Measurements from ENCODE around the gene DIAPH2.

DNA sequence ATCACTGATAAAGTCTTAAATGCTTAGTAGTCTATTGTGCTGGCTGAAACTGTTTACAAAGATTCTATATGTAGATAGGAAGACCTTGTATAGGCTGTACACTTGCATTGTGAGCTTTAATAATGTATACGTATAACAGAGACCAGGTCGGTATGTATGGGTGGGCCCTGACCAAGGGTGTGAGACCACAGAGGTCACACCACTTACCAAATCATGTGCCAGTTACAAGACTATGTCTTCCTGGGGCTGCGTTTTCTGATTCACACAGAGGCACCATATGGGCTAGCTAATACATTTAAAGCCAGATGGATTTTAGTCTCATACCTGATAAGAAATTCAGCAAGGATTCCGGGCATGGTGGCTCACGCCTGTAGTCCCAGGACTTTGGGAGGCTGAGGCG is 8.8 kb downstream of the DIAPH2 start:
- TF ChIP-seq CTCF (IDR thresholded peaks at IDR 0.05) (no peak), POLR2A (IDR thresholded peaks at IDR 0.05) (no peak)
